PC-3 (cell line): Measurements from ENCODE around the gene AXDND1. TPM values are rescaled to one million over a fixed set of nuclear protein-coding genes. Genes with fewer than 3 reads are reported as not detected.

Experiments
- ATAC-seq: fragments of 200-7000 bp; cut with Tn5 transposase; 2 replicates; pipeline ENCODE4 v1.9.1; 2020; ENCODE audit warnings: mild to moderate bottlenecking, moderate library complexity
- BruUV-seq: library from RNA; stranded (reverse); fragments of 400-500 nt; replicated peaks from 2 replicates; lab custom pipeline; 2021; lab: Mats Ljungman, UMichigan
- CTCF ChIA-PET: fragments of 300-600 bp; sonication (Branson Sonifier 250); formaldehyde crosslinking; loops from one replicate; lab custom pipeline; 2022; ENCODE audit warnings: antibody characterized with exemption; lab: Charles Lee
- POLR2A ChIA-PET: fragments of 300-600 bp; sonication (Branson Sonifier 250); formaldehyde crosslinking; loops from one replicate; lab custom pipeline; 2022; ENCODE audit warnings: antibody characterized with exemption; ENCODE audit not compliant: unreplicated experiment; lab: Charles Lee
- DNase-seq: peaks from one replicate; pipeline ENCODE4 v3.0.0-alpha.2; 2015
- H2AFZ ChIP-seq: fragments of 300-600 bp; sonication (generic); 2 replicates; pipeline ENCODE4 v1.6.0; 2016; ENCODE audit warnings: antibody characterized with exemption, low read length
- H3F3A ChIP-seq: fragments of 300-600 bp; sonication (generic); one replicate; pipeline ENCODE4 v1.6.0; 2017; ENCODE audit warnings: antibody characterized with exemption, low read length, control low read depth, mild to moderate bottlenecking; ENCODE audit not compliant: unreplicated experiment
- H3K27ac ChIP-seq: fragments of 300-600 bp; sonication (generic); 2 replicates; pipeline ENCODE4 v1.5.1; 2016; ENCODE audit warnings: mild to moderate bottlenecking, low read length
- H3K27me3 ChIP-seq: fragments of 300-600 bp; sonication (generic); 2 replicates; pipeline ENCODE4 v1.6.1; 2016; ENCODE audit warnings: low read length, mixed read lengths
- H3K36me3 ChIP-seq: fragments of 300-600 bp; sonication (generic); 2 replicates; pipeline ENCODE4 v1.6.1; 2016; ENCODE audit warnings: low read depth, mixed run types, low read length, mixed read lengths
- H3K4me1 ChIP-seq: fragments of 300-600 bp; sonication (generic); 2 replicates; pipeline ENCODE4 v1.5.1; 2016; ENCODE audit warnings: low read length; ENCODE audit not compliant: insufficient read depth
- H3K4me2 ChIP-seq: fragments of 300-600 bp; sonication (generic); 2 replicates; pipeline ENCODE4 v1.6.0; 2016; ENCODE audit warnings: low read length
- H3K4me3 ChIP-seq: fragments of 300-600 bp; sonication (generic); 2 replicates; pipeline ENCODE4 v1.5.1; 2016; ENCODE audit warnings: mild to moderate bottlenecking, low read length, mixed read lengths
- H3K79me2 ChIP-seq: fragments of 300-600 bp; sonication (generic); 2 replicates; pipeline ENCODE4 v1.6.1; 2017; ENCODE audit warnings: low read length, mixed read lengths
- H3K9ac ChIP-seq: fragments of 300-600 bp; sonication (generic); 2 replicates; pipeline ENCODE4 v1.6.0; 2016; ENCODE audit warnings: mild to moderate bottlenecking, low read length
- H3K9me2 ChIP-seq: fragments of 300-600 bp; sonication (generic); replicated peaks from 2 replicates; pipeline ENCODE4 v1.6.1; 2016; ENCODE audit warnings: mixed run types, low read length, mixed read lengths
- H3K9me3 ChIP-seq: fragments of 300-600 bp; sonication (generic); 2 replicates; pipeline ENCODE4 v1.6.1; 2016; ENCODE audit warnings: low read length, mixed read lengths
- H4K20me1 ChIP-seq: fragments of 300-600 bp; sonication (generic); 2 replicates; pipeline ENCODE4 v1.6.1; 2016; ENCODE audit warnings: low read length, mixed read lengths
- CTCF ChIP-seq: fragments of 300-600 bp; sonication (generic); conservative IDR thresholded peaks from 2 replicates; pipeline ENCODE4 v1.5.1; 2017; ENCODE audit warnings: antibody characterized with exemption, low read depth, mild to moderate bottlenecking, low read length
- EZH2 ChIP-seq: fragments of 300-600 bp; sonication (generic); IDR thresholded peaks from one replicate; pipeline ENCODE4 v1.6.1; 2017; ENCODE audit warnings: antibody characterized with exemption, mild to moderate bottlenecking, low read length; ENCODE audit not compliant: unreplicated experiment
- EZH2phosphoT487 ChIP-seq: fragments of 300-600 bp; sonication (generic); IDR thresholded peaks from 2 replicates; pipeline ENCODE4 v1.6.1; 2018; ENCODE audit warnings: mild to moderate bottlenecking, antibody characterized with exemption, low read length, borderline replicate concordance
- intact Hi-C: fragments of 100-400 bp; cut with micrococcal nuclease; formaldehyde crosslinking; loops from 2 replicates; pipeline ENCODE4 v1.9.0; 2023
- total RNA-seq: library from RNA; depleted of rRNA; stranded (reverse); fragments of >200 nt; gene quantifications from 2 replicates; pipeline ENCODE4 v1.2.3, GENCODE V29; 2014

Gene AXDND1
- total RNA-seq, 1 experiment from 2014 or later: not detected

GRCh38 chr1:179586107-179586823 lies 220.5 kb downstream of the AXDND1 start:
- Histone ChIP-seq H3K4me2 (peak overlapping the region; percentile 61), H3K9me2 (no peaks in the 10 kb centered on the region), H3K9ac (no peak overlapping the region), H3K27me3 (peaks cover 36% of the 10 kb centered on the region), H3K27ac (no peak overlapping the region), H3K36me3 (no peaks in the 10 kb centered on the region), H3K4me1 (no peaks in the 10 kb centered on the region), H2AFZ (0 out of 2 replicates have a peak overlapping the region, but pooled peaks have one; percentile 26), H3K9me3 (no peaks in the 10 kb centered on the region), H4K20me1 (no peaks in the 10 kb centered on the region), H3K4me3 (peak overlapping the region; percentile 40; the same call in 1 of the 2 replicates), H3F3A (no peaks in the 10 kb centered on the region), H3K79me2 (no peaks in the 10 kb centered on the region)
- BruUV-seq: no TSS peak
- DNase-seq: peak; percentile 13
- ChIA-PET CTCF (no interaction called here), POLR2A (no interaction called here)
- intact Hi-C loops: no loop called here
- ATAC-seq: peak; percentile 46
- TF ChIP-seq EZH2phosphoT487 (no peak), CTCF (peak; percentile 45; the same call in 1 of the 2 replicates), EZH2 (peak; percentile 57)

- Histone ChIP-seq H3K27ac (no peak overlapping the region), H3K4me2 (no peak overlapping the region), H3K4me1 (no peaks in the 10 kb centered on the region), H3K4me3 (no peak overlapping the region), H3K36me3 (no peaks in the 10 kb centered on the region), H2AFZ (no peak overlapping the region), H3K27me3 (peaks cover 33% of the 10 kb centered on the region), H3F3A (no peaks in the 10 kb centered on the region), H3K9ac (no peak overlapping the region), H3K9me2 (no peaks in the 10 kb centered on the region), H3K79me2 (no peaks in the 10 kb centered on the region), H3K9me3 (no peaks in the 10 kb centered on the region), H4K20me1 (no peaks in the 10 kb centered on the region)
- ATAC-seq: no peak
- CTCF ChIA-PET: no interaction called here
- TF ChIP-seq EZH2 (no peak), CTCF (no peak), EZH2phosphoT487 (no peak)
- DNase-seq: no peak
- POLR2A ChIA-PET: no interaction called here
- BruUV-seq: no TSS peak
- intact Hi-C loops: no loop called here
These were observed 221.6 kb downstream of the AXDND1 start for GRCh38 chr1:179587336-179587735.

GRCh38 chr1:179588425-179589024 lies 222.8 kb downstream of the AXDND1 start:
- H3K79me2 ChIP-seq: no peaks in the 10 kb centered on the region
- no peak overlapping the region for H2AFZ ChIP-seq
- H3K27ac ChIP-seq: no peak overlapping the region
- H3K27me3 ChIP-seq: peaks cover 34% of the 10 kb centered on the region
- H3K4me3 ChIP-seq: no peak overlapping the region
- no peak for ATAC-seq
- BruUV-seq: no TSS peak
- H4K20me1 ChIP-seq: no peaks in the 10 kb centered on the region
- no peak overlapping the region for H3K9ac ChIP-seq
- H3F3A ChIP-seq: no peaks in the 10 kb centered on the region
- intact Hi-C loops: no loop called here
- ChIA-PET POLR2A (no interaction called here), CTCF (no interaction called here)
- H3K9me3 ChIP-seq: no peaks in the 10 kb centered on the region
- no peaks in the 10 kb centered on the region for H3K4me1 ChIP-seq
- no peak overlapping the region for H3K4me2 ChIP-seq
- DNase-seq: no peak
- H3K9me2 ChIP-seq: no peaks in the 10 kb centered on the region
- no peaks in the 10 kb centered on the region for H3K36me3 ChIP-seq
- TF ChIP-seq EZH2 (no peak), EZH2phosphoT487 (no peak), CTCF (no peak)
